A673 (cell line): Measurements from ENCODE around the gene CTNNA3. TPM values are rescaled to one million over a fixed set of nuclear protein-coding genes. Genes with fewer than 3 reads are reported as not detected.

Experiments used
- BruUV-seq: library from RNA; stranded (reverse); fragments of 400-500 nt; replicated peaks from 2 replicates; lab custom pipeline; 2021; lab: Mats Ljungman, UMichigan
- CTCF ChIA-PET: fragments of 300-600 bp; sonication (Branson Sonifier 250); formaldehyde crosslinking; loops from one replicate; lab custom pipeline; 2022; ENCODE audit warnings: antibody characterized with exemption; lab: Charles Lee
- POLR2A ChIA-PET: fragments of 300-600 bp; sonication (Branson Sonifier 250); formaldehyde crosslinking; loops from one replicate; lab custom pipeline; 2022; ENCODE audit warnings: antibody characterized with exemption; ENCODE audit not compliant: low non-redundant PET; lab: Charles Lee
- DNase-seq: peaks from one replicate; pipeline ENCODE4 v3.0.0-alpha.2; 2015; ENCODE audit warnings: low spot score
- H3K27ac ChIP-seq: fragments of 200-600 bp; sonication (generic); 2 replicates; pipeline ENCODE4 v1.5.1; 2016; ENCODE audit warnings: mixed run types, low read depth, mild to moderate bottlenecking, mixed read lengths, antibody characterized with exemption, low read length; ENCODE audit not compliant: poor library complexity, severe bottlenecking
- H3K27me3 ChIP-seq: fragments of 200-600 bp; sonication (generic); replicated peaks from 2 replicates; pipeline ENCODE4 v1.6.1; 2017; ENCODE audit warnings: mixed run types, low read depth, mild to moderate bottlenecking, mixed read lengths, antibody characterized with exemption, low read length; ENCODE audit not compliant: insufficient read depth, poor library complexity
- H3K36me3 ChIP-seq: fragments of 200-600 bp; sonication (generic); 2 replicates; pipeline ENCODE4 v1.6.1; 2016; ENCODE audit warnings: mixed run types, mild to moderate bottlenecking, mixed read lengths, antibody characterized with exemption, low read length; ENCODE audit not compliant: insufficient read depth, poor library complexity, severe bottlenecking
- H3K4me1 ChIP-seq: fragments of 200-600 bp; sonication (generic); 2 replicates; pipeline ENCODE4 v1.6.1; 2017; ENCODE audit warnings: mixed run types, mild to moderate bottlenecking, mixed read lengths, antibody characterized with exemption, low read length; ENCODE audit not compliant: insufficient read depth, poor library complexity, severe bottlenecking
- H3K4me3 ChIP-seq: fragments of 200-600 bp; sonication (generic); 2 replicates; pipeline ENCODE4 v1.5.1; 2016; ENCODE audit warnings: low read depth, mixed run types, mild to moderate bottlenecking, mixed read lengths, low read length; ENCODE audit not compliant: poor library complexity, severe bottlenecking
- H3K9me3 ChIP-seq: fragments of 200-600 bp; sonication (generic); 2 replicates; pipeline ENCODE4 v1.6.1; 2016; ENCODE audit warnings: mixed run types, low read depth, mild to moderate bottlenecking, mixed read lengths, antibody characterized with exemption, low read length; ENCODE audit not compliant: poor library complexity, severe bottlenecking
- CTCF ChIP-seq: fragments of 300-800, 200-600 bp; sonication (generic); conservative IDR thresholded peaks from 2 replicates; pipeline ENCODE4 v1.5.1; 2017; ENCODE audit warnings: low read depth, mild to moderate bottlenecking, antibody characterized with exemption, low read length, moderate library complexity, mixed read lengths
- EZH2 ChIP-seq: fragments of 200-600 bp; sonication (generic); IDR thresholded peaks from 2 replicates; pipeline ENCODE4 v1.6.1; 2017; ENCODE audit warnings: borderline replicate concordance, low read depth, mild to moderate bottlenecking, mixed read lengths, antibody characterized with exemption, low read length; ENCODE audit not compliant: poor library complexity, severe bottlenecking
- intact Hi-C: fragments of 100-400 bp; cut with micrococcal nuclease; formaldehyde crosslinking; loops from one replicate; pipeline ENCODE4 v1.10.0; 2022; ENCODE audit not compliant: unreplicated experiment
- total RNA-seq: library from RNA; stranded (reverse); gene quantifications from 2 replicates; pipeline ENCODE4 v1.2.3, GENCODE V29; 2021

Gene CTNNA3
- total RNA-seq, 1 experiment from 2014 or later, result not detected

DNA sequence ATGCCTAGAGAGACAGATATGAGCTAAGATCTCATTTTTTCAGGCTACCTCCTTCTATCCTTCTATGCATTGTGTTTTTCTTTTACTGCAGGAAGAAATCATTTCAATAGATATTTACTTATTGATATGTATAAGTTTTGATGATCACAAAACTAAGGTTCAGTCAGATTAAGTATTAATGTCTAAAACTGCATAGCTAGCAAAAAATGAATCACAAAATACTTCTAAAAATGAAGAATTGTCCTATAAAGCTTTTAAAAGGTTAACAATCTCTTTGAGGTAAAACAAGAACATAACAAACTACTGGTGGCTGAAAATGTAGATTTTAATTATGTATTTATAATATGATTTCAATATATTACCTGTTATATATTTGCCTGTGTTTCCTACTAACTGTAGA is 1403.1 kb downstream of the CTNNA3 start:
- no peak for DNase-seq
- ChIA-PET POLR2A (no interaction called here), CTCF (no interaction called here)
- BruUV-seq, result no TSS peak
- intact Hi-C loops, result no loop called here
- no peak overlapping the region for H3K27ac ChIP-seq
- TF ChIP-seq EZH2 (no peak), CTCF (no peak)
- H3K4me3 ChIP-seq, result no peak overlapping the region
- no peaks in the 10 kb centered on the region for H3K36me3 ChIP-seq
- no peaks in the 10 kb centered on the region for H3K9me3 ChIP-seq
- no peaks in the 10 kb centered on the region for H3K4me1 ChIP-seq
- H3K27me3 ChIP-seq, result no peaks in the 10 kb centered on the region

DNA sequence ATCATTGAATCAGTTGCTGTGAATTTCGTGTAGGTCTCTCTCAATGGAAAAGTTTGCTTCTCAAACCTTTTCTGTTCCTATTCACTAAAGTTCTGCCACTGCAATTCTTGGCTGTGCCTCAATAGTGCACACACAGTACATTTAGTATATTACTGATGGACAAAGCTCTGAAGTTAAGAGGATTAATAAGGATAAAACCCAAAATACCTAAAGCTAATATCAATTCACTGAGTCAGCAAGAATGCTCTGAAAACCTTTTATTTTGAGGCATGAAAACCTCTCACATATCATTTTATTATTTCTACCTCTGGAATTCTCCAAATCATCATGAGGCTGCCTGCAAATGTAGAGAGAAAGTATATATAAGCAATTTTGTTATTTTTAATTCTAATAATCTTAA is 1403.5 kb downstream of the CTNNA3 start:
- ChIA-PET CTCF (no interaction called here), POLR2A (no interaction called here)
- Histone ChIP-seq H3K27ac (no peak overlapping the region), H3K4me3 (no peak overlapping the region), H3K9me3 (no peaks in the 10 kb centered on the region), H3K4me1 (no peaks in the 10 kb centered on the region), H3K27me3 (no peaks in the 10 kb centered on the region), H3K36me3 (no peaks in the 10 kb centered on the region)
- BruUV-seq, result no TSS peak
- intact Hi-C loops, result no loop called here
- TF ChIP-seq CTCF (no peak), EZH2 (no peak)
- no peak for DNase-seq

GRCh38 chr10:66291133-66291532 is 1404.9 kb downstream of the CTNNA3 start:
- Histone ChIP-seq H3K9me3 (no peaks in the 10 kb centered on the region), H3K4me1 (no peaks in the 10 kb centered on the region), H3K4me3 (no peak overlapping the region), H3K27me3 (no peaks in the 10 kb centered on the region), H3K36me3 (no peaks in the 10 kb centered on the region), H3K27ac (no peak overlapping the region)
- TF ChIP-seq CTCF (no peak), EZH2 (no peak)
- POLR2A ChIA-PET, result no interaction called here
- DNase-seq, result no peak
- CTCF ChIA-PET, result no interaction called here
- BruUV-seq, result no TSS peak
- intact Hi-C loops, result no loop called here
